Muscle layer of colon (tissue), 2 donors: ENCODE results near the gene INTS6L.

Experiments used
- H3K27ac ChIP-seq: one replicate; pipeline ENCODE4 v1.7.0; 2013; ENCODE audit warnings: low read depth, mild to moderate bottlenecking, low read length, moderate library complexity
- H3K27me3 ChIP-seq, 2 donors: one replicate each; pipeline ENCODE4 v1.7.0; 2013; ENCODE audit warnings: low read length in 2 of 2, mild to moderate bottlenecking in 2 of 2; ENCODE audit not compliant: insufficient read depth in 2 of 2, control insufficient read depth in 1 of 2
- H3K36me3 ChIP-seq: one replicate; pipeline ENCODE4 v1.7.0; 2013; ENCODE audit warnings: mild to moderate bottlenecking, low read length; ENCODE audit not compliant: insufficient read depth
- H3K4me1 ChIP-seq: one replicate; pipeline ENCODE4 v1.7.0; 2013; ENCODE audit warnings: mild to moderate bottlenecking, low read length; ENCODE audit not compliant: insufficient read depth
- H3K4me3 ChIP-seq, 2 donors: one replicate each; pipeline ENCODE4 v1.7.0; 2013; ENCODE audit warnings: low read length in 2 of 2, low read depth in 1 of 2, mild to moderate bottlenecking in 1 of 2, moderate library complexity in 1 of 2
- H3K9ac ChIP-seq: one replicate; pipeline ENCODE4 v1.7.0; 2013; ENCODE audit warnings: low read length
- H3K9me3 ChIP-seq: one replicate; pipeline ENCODE4 v1.7.0; 2013; ENCODE audit warnings: mild to moderate bottlenecking, low read length
- donor health status: abdominal sarcoma.
- donor health status: Adenocarcinoma of cecum.

INTS6L gene, protein sequence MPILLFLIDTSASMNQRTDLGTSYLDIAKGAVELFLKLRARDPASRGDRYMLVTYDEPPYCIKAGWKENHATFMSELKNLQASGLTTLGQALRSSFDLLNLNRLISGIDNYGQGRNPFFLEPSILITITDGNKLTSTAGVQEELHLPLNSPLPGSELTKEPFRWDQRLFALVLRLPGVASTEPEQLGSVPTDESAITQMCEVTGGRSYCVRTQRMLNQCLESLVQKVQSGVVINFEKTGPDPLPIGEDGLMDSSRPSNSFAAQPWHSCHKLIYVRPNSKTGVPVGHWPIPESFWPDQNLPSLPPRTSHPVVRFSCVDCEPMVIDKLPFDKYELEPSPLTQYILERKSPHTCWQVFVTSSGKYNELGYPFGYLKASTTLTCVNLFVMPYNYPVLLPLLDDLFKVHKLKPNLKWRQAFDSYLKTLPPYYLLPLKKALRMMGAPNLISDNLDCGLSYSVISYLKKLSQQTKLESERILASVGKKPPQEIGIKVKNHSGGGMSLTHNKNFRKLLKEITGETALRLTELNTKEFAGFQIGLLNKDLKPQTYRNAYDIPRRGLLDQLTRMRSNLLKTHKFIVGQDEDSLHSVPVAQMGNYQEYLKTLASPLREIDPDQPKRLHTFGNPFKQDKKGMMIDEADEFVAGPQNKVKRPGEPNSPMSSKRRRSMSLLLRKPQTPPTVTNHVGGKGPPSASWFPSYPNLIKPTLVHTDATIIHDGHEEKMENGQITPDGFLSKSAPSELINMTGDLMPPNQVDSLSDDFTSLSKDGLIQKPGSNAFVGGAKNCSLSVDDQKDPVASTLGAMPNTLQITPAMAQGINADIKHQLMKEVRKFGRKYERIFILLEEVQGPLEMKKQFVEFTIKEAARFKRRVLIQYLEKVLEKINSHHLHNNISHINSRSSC

DNA sequence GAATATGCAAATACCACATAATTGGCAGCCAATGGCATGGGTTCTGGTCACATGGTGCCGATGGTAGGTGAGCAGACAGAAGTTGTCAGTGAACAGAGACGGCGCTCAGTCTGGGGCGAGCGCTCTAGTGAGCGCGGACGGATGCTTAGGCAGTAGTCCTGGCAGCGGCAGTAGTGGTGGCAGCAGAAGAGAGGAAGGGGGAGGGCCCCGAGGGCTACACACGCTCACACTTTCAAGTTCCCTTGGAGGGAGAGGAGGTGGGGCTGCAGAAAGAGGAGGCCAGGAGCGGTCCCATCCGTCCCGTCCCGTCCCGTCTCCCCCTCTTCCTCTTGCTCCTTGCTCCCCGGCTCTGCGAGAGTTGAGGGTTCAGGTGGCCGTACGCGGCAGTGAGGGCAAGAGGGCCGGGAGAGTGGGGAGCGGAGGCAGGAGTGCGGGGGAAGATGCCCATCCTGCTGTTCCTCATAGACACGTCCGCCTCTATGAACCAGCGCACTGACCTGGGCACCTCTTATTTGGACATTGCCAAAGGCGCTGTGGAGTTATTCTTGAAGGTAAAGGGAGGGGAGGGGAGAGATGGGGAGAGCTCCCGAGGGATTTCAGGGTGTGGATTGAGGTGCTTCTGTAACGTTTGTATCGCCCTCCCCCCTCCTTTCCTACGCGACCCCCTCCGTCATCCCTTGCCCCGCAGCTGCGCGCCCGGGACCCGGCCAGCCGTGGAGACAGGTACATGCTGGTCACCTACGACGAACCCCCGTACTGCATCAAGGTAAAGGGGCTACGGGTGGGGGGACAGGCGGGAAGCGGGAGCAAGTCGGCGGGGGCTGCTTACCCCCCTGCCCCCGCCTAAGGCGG is at the start of gene INTS6L:
TSS of gene INTS6L (plus strand) at position 108 of the 852 bp plus-strand sequence. CDS start at position 441, 333 bp downstream.
- Histone ChIP-seq H3K27me3 (no peaks in the 10 kb centered on the region), H3K9me3 (no peaks in the 10 kb centered on the region), H3K27ac (peak within 1 kb of the TSS; percentile 76)

DNA sequence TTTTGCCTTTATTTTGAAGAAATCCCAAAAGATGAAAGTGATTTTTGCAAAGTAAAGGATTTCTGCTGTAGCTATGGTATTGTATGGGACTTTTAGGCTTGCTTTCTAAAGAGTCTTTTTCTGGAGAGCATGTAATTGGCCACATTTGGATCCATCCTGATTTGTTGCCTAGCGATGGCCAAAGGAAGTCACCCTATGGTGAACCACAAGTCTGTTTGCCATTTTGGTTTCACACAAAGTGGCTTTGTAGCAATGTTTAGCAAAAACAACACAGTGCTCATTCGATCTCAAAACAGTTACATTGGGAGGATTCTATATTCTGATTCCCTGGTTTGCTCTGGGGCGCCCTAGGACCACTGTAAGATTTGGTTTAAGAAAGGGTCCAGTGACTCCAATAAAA is 44.1 kb upstream of the INTS6L start:
- no peaks in the 10 kb centered on the region for H3K27me3 ChIP-seq
- H3K9ac ChIP-seq = no peak overlapping the region
- no peaks in the 10 kb centered on the region for H3K36me3 ChIP-seq
- no peak overlapping the region for H3K4me3 ChIP-seq
- H3K4me1 ChIP-seq = no peaks in the 10 kb centered on the region
- H3K9me3 ChIP-seq = no peaks in the 10 kb centered on the region
- no peak overlapping the region for H3K27ac ChIP-seq

More for the DNA sequence above, at the start of gene INTS6L:
- H3K4me1 ChIP-seq = no peaks in the 10 kb centered on the region
- peak within 1 kb of the TSS; percentile 49 for H3K9ac ChIP-seq
- peak within 1 kb of the TSS; percentile 59 to 62 for H3K4me3 ChIP-seq
- no peaks in the 10 kb centered on the region for H3K36me3 ChIP-seq

DNA sequence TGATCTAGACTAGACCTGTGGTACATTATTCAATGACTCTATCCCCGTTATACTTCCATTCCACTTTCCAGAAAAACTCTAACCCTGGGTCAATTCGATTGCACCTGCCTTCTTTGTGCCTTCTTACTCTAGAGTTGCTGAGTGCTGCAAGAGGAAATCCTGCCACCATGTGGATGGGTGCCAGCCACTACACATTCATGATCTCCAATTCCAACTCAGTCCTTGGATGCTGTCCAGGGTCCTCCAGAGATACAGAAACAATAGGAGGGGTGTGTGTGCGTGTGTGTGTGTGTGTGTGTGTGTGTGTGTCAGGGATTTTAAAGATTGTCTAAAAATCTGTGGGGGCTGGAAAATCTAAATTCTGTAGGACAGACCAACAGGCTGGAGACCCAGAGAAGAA is 42.9 kb upstream of the INTS6L start:
- no peak overlapping the region for H3K27ac ChIP-seq
- H3K4me1 ChIP-seq = no peaks in the 10 kb centered on the region
- H3K36me3 ChIP-seq = no peaks in the 10 kb centered on the region
- no peak overlapping the region for H3K9ac ChIP-seq
- H3K27me3 ChIP-seq = no peaks in the 10 kb centered on the region
- H3K9me3 ChIP-seq = no peaks in the 10 kb centered on the region
- no peak overlapping the region for H3K4me3 ChIP-seq

DNA sequence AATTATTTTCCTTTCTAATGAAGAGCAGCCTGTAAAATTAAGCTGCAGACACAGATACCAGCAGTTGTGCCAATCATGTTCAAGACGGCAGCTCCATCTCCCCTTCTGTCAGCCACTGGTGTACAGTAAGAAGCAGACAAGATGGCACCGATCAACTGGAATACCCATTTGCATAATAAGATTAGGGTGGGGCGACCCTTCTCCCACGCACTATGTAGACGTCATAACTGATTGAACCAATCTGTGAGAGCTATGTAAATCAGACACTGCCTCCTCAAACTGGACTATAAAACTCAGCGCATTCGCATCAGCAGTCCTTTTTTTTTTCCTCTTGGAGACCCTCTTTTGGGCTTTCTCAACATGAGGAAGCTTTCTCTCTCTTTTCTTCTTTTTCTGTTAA is 40.4 kb upstream of the INTS6L start:
- no peaks in the 10 kb centered on the region for H3K36me3 ChIP-seq
- no peaks in the 10 kb centered on the region for H3K27me3 ChIP-seq
- H3K27ac ChIP-seq = no peak overlapping the region
- no peak overlapping the region for H3K9ac ChIP-seq
- no peaks in the 10 kb centered on the region for H3K4me1 ChIP-seq
- H3K4me3 ChIP-seq = no peak overlapping the region
- H3K9me3 ChIP-seq = no peaks in the 10 kb centered on the region

DNA sequence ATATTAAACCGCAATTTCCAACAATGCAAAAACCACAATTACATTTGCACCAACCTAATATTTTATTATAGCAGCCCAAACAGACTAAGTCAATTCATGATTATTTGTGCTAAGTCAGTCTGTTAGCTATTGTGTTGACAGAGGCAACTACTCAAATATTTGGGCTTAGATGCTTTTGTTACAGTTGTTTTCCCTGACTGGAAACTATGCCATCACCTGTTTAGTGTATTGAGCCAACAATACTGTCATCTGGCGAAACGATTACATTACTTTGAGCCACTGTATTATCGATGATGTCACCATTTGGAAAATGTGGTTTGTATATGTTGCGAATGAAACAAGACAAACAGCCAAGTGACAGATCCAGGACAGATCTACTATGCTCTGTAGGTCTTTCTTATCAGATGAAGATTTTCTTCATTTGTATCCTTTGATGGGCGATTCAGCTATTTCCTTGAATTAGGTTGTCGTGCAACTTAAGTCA is 38.7 kb upstream of the INTS6L start:
- Histone ChIP-seq H3K27ac (no peak overlapping the region), H3K9ac (no peak overlapping the region), H3K4me3 (no peak overlapping the region), H3K9me3 (no peaks in the 10 kb centered on the region), H3K36me3 (no peaks in the 10 kb centered on the region), H3K4me1 (no peaks in the 10 kb centered on the region), H3K27me3 (no peaks in the 10 kb centered on the region)

DNA sequence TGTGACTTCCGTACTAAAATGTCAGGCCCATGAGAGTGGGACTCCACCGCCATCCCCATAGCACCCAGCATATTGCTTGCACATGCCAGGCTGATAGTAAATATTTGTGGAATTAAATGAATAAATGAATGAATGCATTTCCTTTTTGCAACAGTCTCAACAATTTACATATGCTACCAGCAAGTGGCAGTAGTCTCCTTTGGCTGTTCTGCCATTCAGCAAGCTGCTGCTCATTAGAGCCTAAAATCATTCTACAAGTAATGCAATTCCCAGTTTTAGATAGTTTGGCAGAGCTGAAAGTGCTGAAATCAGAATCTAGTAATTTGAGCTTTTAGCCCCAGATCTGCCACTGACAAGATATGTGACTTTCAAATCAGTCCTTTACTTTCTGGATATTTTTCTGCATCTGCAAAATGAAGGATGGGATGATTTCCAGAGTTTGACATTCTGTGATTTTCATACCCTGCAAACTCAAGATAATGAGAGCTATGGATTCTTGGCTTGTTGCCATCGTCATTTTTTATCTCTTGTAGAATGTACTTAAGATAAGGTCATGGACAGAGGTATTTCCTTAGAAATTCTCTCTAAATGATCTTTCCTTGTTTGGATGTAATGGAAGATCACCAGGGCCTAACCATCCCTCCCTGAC is 35.7 kb upstream of the INTS6L start:
- no peak overlapping the region for H3K9ac ChIP-seq
- peaks cover 0 to 4% of the 10 kb centered on the region in 2 donors for H3K27me3 ChIP-seq
- H3K27ac ChIP-seq = no peak overlapping the region
- H3K9me3 ChIP-seq = no peaks in the 10 kb centered on the region
- H3K4me1 ChIP-seq = no peaks in the 10 kb centered on the region
- H3K36me3 ChIP-seq = no peaks in the 10 kb centered on the region
- H3K4me3 ChIP-seq = no peak overlapping the region

DNA sequence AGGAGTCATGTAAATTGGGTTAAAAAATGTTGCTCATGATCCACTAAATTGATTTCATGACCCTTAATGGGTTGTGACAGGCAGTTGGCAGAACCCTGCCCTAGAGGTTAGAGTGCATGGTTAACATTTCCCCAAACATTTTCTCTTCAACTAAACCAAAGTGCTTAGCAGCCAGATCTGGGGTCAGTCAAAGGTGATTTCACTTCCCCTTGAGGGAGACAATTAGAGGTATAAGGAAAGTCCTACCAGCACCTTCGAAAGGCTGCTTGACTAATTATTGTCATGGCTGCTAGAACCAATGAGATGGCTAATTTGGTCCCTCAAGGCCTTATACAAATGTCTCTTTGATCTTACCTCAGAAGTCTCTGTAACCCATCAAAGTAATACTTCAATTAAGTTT is 30.9 kb upstream of the INTS6L start:
- Histone ChIP-seq H3K9me3 (no peaks in the 10 kb centered on the region), H3K27me3 (peaks cover 0 to 4% of the 10 kb centered on the region in 2 donors), H3K4me1 (no peaks in the 10 kb centered on the region), H3K9ac (no peak overlapping the region), H3K27ac (no peak overlapping the region), H3K4me3 (no peak overlapping the region), H3K36me3 (no peaks in the 10 kb centered on the region)

DNA sequence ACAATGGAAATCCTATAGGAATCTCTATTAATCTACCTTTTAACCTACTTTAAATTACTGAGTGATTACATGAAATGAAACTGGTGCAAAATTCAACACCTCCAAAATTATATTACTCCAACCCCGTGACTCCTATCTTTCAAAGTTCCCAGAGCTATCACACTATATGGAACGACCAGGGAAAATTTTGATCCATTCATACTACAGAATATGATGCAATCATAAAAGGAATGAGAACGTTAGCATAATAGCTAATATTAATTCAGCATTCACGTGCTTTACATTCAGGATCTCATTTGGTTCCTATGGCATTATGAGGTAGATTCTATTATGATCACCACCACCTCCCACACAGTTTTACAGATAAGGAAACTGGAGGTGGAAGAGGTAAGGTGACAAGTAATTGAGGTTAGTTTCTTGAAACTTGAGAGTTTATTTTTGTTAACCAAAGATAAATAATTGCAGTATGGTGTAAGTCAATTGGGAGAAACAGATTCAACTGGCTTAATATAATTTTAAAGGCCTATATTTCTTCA is 29.4 kb upstream of the INTS6L start:
- no peaks in the 10 kb centered on the region for H3K36me3 ChIP-seq
- H3K4me3 ChIP-seq = no peak overlapping the region
- no peaks in the 10 kb centered on the region for H3K9me3 ChIP-seq
- peaks cover 0 to 4% of the 10 kb centered on the region in 2 donors for H3K27me3 ChIP-seq
- no peak overlapping the region for H3K27ac ChIP-seq
- no peak overlapping the region for H3K9ac ChIP-seq
- no peaks in the 10 kb centered on the region for H3K4me1 ChIP-seq

DNA sequence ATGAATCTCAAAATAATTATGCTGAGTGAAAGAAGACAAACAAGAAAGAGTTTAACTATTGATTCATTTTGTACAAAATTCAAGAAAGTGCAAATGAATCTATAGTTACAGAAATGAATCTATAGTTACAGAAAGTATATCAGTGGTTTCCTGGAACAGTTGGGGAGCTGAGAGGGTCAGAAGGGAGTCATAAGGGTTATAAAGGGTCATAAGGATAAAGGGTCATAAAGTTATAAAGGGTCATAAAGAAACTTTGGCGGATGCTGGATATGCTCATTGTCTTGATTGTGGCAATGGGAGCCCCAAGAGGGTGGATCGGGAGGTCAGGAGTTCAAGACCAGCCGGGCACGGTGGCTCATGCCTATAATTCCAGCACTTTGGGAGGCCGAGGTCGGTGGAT is 26.0 kb upstream of the INTS6L start:
- no peak overlapping the region for H3K27ac ChIP-seq
- H3K9me3 ChIP-seq = no peaks in the 10 kb centered on the region
- no peaks in the 10 kb centered on the region for H3K36me3 ChIP-seq
- no peaks in the 10 kb centered on the region for H3K27me3 ChIP-seq
- no peak overlapping the region for H3K9ac ChIP-seq
- H3K4me1 ChIP-seq = no peaks in the 10 kb centered on the region
- H3K4me3 ChIP-seq = no peak overlapping the region

DNA sequence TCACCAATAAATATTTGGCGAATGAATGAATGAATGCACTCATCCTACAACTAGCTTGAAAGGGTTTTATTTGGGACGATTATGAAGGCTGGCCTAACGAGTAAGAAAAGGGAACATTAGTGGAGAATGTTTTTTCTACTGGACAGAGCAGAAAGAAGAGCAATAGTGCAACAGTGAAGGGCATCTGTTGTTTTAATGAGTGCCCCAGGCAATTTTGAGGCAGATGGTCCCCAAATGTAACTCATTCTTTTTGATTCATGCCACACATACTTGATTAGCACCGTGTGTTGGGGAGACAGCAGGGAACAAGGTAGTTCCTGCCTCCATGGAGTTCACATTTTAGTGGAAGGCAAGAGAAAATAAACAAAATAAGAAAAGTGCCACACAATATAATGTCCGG is 22.7 kb upstream of the INTS6L start:
- H3K9me3 ChIP-seq = no peaks in the 10 kb centered on the region
- H3K27ac ChIP-seq = no peak overlapping the region
- no peaks in the 10 kb centered on the region for H3K4me1 ChIP-seq
- no peaks in the 10 kb centered on the region for H3K27me3 ChIP-seq
- no peaks in the 10 kb centered on the region for H3K36me3 ChIP-seq
- H3K4me3 ChIP-seq = no peak overlapping the region
- no peak overlapping the region for H3K9ac ChIP-seq
